Activated gamma-delta T cell treated with anti-CD3 and anti-CD28 coated beads, Interleukin-2, amount 50 U/mL, for 16 hours (primary cell): ENCODE measurements around the gene NKD2.

Source experiments
- DNase-seq: peaks from one replicate; pipeline ENCODE4 v3.0.0-alpha.2; 2020; ENCODE audit warnings: low read depth

NKD2 gene

GRCh38 chr5:1030801-1031271, 22.2 kb downstream of the NKD2 start:
- no peak for DNase-seq

- no peak for DNase-seq
These were observed 22.8 kb downstream of the NKD2 start for GRCh38 chr5:1031306-1031959.

- no peak for DNase-seq
These were observed 23.4 kb downstream of the NKD2 start for GRCh38 chr5:1032011-1032410.

- no peak for DNase-seq
These were observed 24.0 kb downstream of the NKD2 start for GRCh38 chr5:1032551-1033027.

- no peak for DNase-seq
These were observed 24.6 kb downstream of the NKD2 start for GRCh38 chr5:1033178-1033577.

GRCh38 chr5:1033606-1034420, 25.2 kb downstream of the NKD2 start:
- DNase-seq: no peak

GRCh38 chr5:1034421-1034905, 25.9 kb downstream of the NKD2 start:
- DNase-seq: no peak

- DNase-seq: no peak
These were observed 26.4 kb downstream of the NKD2 start for GRCh38 chr5:1034986-1035385.

- DNase-seq: no peak
These were observed 27.1 kb downstream of the NKD2 start for GRCh38 chr5:1035421-1036405.

- DNase-seq: no peak
These were observed 28.0 kb downstream of the NKD2 start for GRCh38 chr5:1036504-1037122.

- DNase-seq: no peak
These were observed 28.6 kb downstream of the NKD2 start for GRCh38 chr5:1037123-1037670.

- no peak for DNase-seq
These were observed 29.2 kb downstream of the NKD2 start for GRCh38 chr5:1037671-1038416.

GRCh38 chr5:1038417-1039209, 30.0 kb downstream of the NKD2 start:
- DNase-seq: no peak

- no peak for DNase-seq
These were observed 30.6 kb downstream of the NKD2 start for GRCh38 chr5:1039210-1039548.

GRCh38 chr5:1039706-1040260, 31.2 kb downstream of the NKD2 start:
- no peak for DNase-seq

- no peak for DNase-seq
These were observed 32.0 kb downstream of the NKD2 start for GRCh38 chr5:1040571-1040970.

GRCh38 chr5:1041225-1042143, 32.9 kb downstream of the NKD2 start:
- DNase-seq: no peak

- no peak for DNase-seq
These were observed 34.0 kb downstream of the NKD2 start for GRCh38 chr5:1042626-1043025.
